NCI-H187 treated with DMSO at 0.1 percent for 48 hours (cell line): ENCODE data around the gene BAZ1B.
"Not testable (repeated sequence)": the region's sequence is repeated elsewhere in the genome, so short reads cannot be mapped to it uniquely, and the experiment has no call there.

Source experiments
- DNase-seq: peaks from one replicate; lab custom pipeline; 2025; lab: John Stamatoyannopoulos, UW

The BAZ1B gene

DNA sequence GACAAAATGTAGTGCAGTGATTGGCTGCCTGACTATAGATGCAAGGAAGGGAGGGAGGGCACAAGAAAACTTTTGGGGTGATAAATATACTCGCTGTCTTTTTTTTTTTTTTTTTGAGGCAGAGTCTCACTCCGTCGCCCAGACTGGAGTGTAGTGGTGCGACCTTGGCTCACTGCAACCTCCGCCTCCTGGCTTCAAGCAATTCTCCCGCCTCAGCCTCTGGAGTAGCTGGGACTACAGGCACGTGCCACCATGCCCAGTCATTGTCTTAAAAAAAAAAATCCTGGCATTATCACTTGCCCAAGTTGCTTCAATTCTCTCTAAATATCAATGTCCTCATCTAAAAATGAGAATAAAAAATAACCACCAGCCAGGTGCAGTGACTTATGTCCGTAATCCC lies 96.1 kb downstream of the BAZ1B start:
- DNase-seq, result no peak

DNA sequence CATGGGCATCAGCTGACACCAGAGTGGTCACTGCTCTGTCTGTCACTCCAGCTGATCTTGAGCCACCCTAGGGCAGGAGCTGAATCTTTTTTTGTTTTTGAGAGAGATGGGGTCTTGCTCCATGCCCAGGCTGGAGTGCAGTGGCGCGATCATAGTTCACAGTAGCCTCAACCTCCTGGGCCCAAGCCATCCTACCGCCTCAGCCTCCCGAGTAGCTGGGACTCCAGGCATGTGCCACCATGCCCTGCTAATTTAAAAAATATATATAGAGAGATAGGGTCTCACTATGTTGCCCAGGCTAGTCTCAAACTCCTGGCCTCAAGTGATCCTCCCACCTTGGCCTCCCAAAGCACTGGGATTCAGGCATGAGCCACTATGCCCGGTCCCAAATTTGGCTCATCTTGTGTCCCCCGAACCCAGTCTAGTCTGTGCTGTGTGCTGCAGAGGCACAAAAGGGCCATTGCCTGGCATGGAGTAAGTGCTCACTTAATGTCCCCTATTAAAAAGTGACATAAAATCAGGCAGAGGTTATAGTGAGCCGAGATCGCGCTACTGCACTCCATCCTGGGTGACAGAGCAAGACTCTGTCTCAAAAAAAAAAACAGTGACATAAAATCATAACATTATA lies 96.6 kb downstream of the BAZ1B start:
- DNase-seq, result no peak

DNA sequence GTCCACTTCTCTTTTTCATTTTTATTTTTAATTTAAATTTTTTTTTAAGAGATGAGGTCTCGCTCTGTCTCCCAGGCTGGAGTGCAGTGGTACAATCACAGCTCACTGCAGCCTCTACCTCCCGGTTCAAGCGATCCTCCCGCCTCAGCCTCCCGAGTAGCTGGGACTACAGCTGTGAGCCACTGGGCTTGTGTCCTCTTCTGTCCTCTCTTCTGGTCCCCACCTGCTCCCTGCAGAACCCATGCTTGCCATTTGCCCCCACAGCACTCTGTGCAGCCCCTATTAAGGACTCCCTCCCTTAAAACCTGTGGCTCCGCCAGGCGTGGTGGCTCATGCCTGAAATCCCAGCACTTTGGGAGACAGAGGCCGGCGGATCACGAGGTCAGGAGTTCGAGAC lies 97.6 kb downstream of the BAZ1B start:
- no peak for DNase-seq

DNA sequence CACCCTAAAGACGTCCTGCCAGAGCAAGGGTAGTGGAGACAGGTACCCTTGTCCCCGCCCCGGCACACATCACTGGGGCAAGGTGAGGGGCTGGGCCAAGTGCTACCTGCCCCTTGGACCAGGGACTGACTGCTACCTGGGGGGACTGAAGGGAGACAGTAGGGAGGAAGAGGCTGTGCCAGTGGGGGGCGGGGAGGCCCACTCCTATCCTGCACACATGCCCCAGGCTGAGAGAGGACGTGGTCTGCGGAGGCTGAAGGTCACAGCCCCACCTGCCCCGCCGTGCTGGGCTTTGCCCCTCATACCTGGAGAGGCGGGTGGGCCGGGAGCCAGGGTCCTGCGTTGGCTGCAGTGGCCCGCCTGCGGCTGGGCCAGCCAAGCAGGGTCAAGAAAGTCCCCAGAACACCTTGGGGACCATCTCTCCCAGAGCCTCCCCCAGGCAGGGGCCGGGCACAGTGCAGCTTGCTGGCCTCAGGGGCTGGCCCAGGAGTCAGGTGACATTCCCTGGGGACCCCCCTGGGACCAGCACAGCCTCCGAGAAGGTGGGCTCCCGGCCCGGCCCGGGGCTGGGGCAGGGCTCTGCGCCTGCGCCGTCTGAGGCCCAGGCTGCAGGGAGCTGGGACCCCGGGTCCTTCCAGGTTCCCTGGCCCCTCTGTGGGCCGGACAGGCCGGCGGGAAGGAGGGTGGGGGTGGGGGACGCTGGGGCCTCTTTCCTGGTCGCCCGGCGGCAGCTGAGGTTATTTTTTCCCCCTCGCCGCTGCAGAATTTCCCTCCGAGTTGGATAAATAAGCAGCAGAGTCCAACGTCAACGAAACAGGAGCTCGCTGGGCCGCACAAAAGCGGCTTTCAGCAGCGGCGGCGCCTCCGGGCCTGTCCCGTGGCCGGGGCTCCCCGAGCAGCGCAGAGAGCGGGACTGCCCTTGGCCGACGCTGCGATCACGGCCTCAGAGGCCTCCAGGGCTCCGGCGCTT lies 98.3 kb downstream of the BAZ1B start:
- no peak for DNase-seq

DNA sequence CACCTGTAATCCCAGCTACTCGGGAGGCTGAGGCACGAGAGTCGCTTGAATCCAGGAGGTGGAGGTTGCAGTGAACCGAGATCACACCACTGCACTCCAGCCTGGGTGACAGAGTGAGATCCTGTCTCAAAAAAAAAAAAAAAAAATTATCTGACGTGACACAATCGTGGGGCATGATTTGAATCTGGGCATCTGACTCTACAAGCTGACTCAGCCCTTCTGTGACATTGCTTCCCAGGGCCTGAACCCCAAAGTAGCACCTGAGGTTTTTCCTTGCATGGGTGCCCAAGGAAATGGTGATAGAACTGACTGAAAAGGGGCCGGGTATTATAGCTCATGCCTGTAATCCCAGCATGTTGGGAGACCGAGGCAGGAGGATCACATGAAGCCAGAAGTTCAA lies 101.5 kb downstream of the BAZ1B start:
- not testable (repeated sequence) for DNase-seq

DNA sequence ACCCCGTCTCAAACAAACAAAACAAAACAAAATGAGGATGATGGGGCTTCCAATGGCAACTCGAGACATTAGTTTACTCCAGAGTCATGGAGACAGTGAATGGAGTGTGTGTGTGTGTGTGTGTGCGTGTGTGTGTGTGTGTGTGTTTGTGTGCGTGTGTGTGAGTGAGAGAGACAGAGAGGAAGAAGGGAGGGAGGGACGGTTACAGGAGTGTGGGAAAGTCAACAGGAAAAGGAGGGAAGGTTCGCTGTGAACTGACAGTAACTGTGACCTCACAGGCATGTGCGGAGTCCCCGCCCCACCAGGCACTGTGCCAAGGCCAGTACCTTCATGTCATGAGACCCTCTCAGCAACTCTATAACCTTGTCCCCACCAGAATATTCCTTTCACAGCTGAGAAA lies 102.1 kb downstream of the BAZ1B start:
- not testable (repeated sequence) for DNase-seq

DNA sequence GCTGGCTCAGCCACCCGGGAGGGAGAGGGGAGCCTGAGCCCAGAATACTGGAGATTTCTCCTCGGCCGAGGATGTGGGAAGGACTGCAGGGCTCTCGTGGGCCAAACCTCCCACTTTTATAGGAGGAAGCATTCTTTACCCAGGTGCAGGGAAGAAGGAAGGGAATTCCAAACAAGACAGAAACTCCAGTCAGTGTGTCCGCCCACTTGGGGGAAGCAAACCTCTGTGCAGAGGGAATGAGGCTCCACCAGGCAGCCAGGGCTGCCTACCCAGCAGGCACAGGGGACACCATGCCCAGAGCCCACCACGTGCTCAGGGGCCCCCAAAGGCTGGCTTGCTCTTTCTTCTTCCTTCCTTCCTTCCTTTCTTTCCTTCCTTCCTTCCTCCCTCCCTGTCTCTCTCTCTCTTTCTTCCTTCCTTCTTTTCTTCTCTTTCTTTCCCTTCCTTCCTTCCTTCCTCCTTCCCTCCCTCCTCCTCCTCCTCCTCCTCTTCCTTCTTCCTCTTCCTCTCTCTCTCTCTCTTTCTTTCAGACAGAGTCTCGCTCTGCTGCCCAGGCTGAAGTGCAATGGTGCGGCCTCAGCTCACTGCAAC lies 103.9 kb downstream of the BAZ1B start:
- DNase-seq, result no peak

DNA sequence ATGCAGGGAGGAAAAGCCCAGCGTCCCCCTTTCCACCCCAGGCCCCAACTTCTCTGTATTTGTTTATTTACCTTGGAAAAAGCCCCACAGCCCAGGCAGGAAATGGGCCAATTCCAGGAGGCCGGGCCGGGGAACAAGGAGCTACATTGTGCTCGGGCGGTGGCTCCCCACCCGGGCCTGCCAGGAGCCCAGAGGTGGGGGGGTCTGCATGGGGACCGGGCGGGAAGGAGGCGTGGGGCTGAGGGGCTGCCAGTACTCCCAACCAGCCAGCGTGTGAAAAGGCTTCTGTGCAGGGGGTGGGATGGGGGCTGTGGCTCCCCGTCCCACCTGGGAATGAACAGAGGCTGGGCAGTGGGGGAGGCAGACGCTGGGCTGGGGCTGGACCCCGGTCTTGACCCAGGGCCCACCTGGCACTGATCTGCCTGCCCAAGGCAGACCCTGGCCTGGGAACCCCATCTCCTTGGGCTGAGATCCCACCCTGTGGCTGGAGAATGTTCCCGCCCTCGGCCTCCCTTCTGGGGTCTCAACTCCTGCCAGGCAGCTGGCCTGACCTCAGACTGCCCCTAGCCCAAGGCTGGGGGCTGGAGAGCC lies 111.5 kb downstream of the BAZ1B start:
- not testable (repeated sequence) for DNase-seq

DNA sequence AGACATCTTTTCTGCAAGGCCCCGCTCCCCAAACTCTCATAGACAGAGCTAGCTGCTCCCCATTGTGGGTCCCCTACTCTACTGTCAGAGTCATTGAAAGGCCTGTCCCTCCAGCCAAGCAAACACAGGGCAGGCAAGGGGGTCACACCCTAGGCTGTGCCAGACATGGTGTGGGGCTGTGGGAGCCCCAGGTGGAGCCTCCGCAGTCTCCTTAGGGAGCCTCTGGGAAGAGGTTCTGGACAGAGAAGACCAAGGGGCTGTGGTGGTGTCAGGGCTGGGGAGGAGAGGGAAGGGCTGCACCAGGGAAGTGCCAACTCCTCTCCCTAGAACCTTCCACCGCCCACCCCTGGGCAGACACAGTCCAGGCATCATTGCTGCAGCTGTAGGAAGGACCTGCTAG lies 117.2 kb downstream of the BAZ1B start:
- DNase-seq, result not testable (repeated sequence)

DNA sequence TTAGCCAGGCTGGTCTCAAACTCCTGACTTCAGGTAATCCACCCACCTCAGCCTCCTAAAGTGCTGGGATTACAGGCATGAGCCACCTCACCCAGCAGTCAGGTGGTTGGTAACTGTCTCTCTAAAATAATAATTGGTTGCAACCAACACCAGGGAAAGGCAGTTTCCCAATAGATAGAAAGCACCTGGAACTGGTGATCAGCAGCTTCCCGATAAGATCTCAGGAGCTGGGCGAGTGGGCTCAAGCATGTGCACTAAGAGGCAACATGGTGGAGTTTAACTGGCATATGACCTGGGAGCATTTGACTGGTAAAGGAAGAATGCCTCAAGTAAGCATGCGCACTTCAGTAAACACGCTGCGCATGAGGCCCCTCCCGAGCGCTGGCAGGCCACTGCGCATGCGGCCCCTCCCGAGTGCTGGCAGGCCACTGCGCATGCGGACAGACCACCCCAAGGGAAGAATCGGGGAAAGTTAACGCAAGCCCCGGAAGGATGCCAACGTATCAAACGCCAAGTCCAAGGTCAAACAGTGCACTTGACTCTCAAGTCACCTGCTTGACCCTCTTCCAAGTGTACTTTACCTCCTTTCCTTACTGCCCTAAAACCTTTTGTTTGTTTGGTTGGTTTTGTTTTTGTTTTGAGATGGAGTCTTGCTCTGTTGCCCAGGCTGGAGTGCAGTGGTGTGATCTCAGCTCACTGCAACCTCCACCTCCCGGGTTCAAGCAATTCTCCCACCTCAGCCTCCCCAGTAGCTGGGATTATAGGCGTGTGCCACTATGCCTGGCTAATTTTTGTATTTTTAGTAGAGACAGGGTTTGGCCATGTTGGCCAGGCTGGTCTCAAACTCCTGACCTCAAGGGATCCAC lies 122.7 kb downstream of the BAZ1B start:
- DNase-seq, result not testable (repeated sequence)

DNA sequence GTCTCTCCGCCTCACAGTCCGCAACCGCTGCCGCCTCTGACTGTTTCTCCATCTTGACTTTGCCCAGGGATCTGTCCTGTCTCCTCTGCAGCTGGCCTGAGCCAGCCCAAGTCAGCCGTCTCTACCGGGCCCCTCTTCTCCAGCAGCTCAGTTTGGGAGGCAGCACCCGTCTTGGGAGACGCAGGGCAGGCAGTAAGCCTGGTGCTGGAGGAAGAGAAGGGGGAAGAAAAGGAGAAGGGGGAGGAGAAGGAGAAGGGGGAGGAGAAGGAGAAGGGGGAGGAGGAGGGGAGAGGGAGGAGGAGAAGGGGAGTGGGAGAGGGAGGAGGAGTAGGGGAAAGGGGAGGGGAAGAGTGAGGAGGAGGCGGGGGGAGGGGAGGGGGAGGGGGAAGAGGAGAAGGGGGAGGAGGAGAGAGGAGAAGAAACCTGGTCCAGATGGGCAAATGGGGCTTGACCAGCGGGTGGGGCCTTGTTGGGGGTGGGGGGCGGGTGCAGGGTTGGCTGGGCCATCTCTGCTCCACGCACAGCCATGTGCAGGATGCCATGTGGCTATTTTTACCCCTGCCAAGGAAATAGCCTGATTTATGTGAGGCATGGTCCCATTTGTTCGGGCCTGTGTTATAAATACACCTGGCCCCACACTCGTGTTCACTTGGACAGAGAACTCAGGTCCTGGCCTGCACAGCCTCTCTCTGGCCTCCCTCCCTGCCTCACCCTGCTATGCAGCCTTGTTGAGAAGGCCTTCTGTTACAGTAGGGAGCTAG lies 124.4 kb downstream of the BAZ1B start:
- DNase-seq, result no peak

DNA sequence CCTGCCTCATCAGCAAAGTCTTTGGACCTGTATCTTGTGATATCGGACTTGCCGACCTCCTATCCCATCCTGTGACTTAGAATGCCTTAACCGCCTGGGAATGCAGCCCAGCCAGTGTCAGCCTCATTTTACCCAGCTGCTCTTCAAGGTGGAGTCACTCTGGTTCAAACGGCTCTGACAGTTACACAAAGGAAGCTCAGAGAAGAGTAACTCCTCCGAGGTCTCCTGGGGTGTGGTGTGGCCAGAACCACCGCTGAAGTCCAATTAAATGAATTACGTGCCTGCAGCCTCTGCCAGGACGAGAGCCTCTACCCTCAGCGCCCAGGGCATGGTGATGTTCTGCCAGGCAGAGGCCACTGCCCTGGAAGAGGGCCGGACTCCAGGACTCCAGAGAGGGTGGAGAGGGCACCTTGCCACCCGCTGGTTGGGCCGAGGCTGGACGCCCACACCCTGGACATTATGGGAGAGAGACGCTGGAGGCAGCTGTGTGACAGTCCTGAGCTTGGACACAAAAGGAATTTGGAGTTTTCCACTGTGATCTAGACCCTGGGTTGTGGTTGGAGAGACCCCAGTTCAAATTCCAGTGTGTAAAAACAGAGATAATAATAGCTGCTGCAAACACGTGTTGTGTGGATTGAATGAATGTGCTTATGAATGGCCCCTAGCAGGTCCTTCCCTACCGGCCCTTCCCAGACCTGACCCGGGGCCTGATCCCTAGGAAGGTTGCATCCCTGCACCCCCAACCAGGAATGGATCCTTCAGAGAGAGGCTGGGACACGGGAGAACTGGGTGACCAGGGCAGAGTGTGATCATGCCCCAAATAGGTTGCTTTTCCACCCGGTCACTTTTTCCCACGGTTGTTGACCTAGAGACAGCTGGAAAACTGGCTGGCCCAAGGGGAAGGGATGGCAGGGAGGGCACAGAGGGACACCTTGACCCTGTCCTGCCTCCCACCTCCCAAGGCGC lies 126.3 kb downstream of the BAZ1B start:
- no peak for DNase-seq

DNA sequence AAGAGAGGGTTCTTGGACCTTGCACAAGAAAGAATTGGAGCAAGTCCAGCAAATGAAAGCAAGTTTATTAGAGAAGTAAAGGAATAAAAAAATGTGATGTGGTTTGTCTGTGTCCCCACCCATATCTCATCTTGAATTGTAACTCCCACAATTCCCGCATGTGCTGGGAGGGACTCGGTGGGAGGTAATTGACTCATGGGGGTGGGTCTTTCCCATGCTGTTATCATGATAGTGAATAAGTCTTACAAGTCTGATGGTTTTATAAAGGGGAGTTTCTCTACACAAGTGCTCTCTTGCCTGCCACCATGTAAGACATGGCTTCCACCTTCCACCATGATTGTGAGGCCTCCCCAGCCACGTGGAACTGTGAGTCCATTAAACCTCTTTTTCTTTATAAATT lies 127.7 kb downstream of the BAZ1B start:
- DNase-seq, result no peak

DNA sequence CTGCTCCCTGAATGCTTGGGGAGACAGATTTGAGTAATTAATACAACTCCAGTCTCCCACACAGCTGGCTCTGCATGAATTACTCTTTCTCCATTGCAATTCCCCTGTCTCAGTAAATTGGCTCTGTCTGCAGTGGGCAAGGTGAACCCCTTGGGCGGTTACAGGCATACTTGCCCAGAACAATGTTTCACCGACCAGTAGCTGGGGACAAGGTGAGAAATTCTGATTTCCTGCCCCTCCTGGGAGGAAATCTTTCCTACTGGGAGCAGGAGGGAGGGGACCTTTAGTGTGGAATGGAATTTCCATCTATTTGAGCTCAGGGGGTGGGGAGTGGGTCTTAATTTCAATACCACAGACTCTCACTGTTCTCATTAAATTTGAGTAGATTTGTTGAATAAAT lies 130.7 kb downstream of the BAZ1B start:
- DNase-seq, result no peak
